GM19324 (cell line): ENCODE measurements around the gene GFER.
"Not testable (repeated sequence)": the region's sequence is repeated elsewhere in the genome, so short reads cannot be mapped to it uniquely, and the experiment has no call there.

Experiments used
- ATAC-seq: cut with Tn5 transposase; IDR thresholded peaks from one replicate; pipeline ENCODE4 v1.9.1; 2021; ENCODE audit warnings: mild to moderate bottlenecking, moderate library complexity; ENCODE audit not compliant: unreplicated experiment, low FRiP score

GFER gene

GRCh38 chr16:1953734-1954133, 30.3 kb upstream of the GFER start:
- no peak for ATAC-seq

GRCh38 chr16:1957434-1958142, 26.4 kb upstream of the GFER start:
- ATAC-seq = not testable (repeated sequence)

- ATAC-seq = not testable (repeated sequence)
Observed at GRCh38 chr16:1958143-1958491, 25.9 kb upstream of the GFER start.

GRCh38 chr16:1958715-1959268, 25.2 kb upstream of the GFER start:
- ATAC-seq = no peak

- ATAC-seq = peak; percentile 73
Observed at GRCh38 chr16:1959269-1960039, 24.5 kb upstream of the GFER start, which contains the start of gene NDUFB10. NDUFB10 (plus strand) TSS chr16:1959538; CDS start chr16:1959625, 87 bp downstream.

- ATAC-seq = no peak
Observed at GRCh38 chr16:1960665-1961630, 23.0 kb upstream of the GFER start.

- no peak for ATAC-seq
Observed at GRCh38 chr16:1961651-1962067, 22.3 kb upstream of the GFER start.

- not testable (repeated sequence) for ATAC-seq
Observed at GRCh38 chr16:1962161-1963153, 21.5 kb upstream of the GFER start.

GRCh38 chr16:1963806-1964505, 20.0 kb upstream of the GFER start:
- peak; percentile 7 for ATAC-seq

GRCh38 chr16:1964506-1965395, 19.2 kb upstream of the GFER start, which contains the start of gene RPS2:
RPS2 (minus strand) TSS chr16:1964826; CDS start chr16:1964625, 201 bp downstream.
- peak; percentile 88 for ATAC-seq

- no peak for ATAC-seq
Observed at GRCh38 chr16:1965396-1966001, 18.5 kb upstream of the GFER start.

GRCh38 chr16:1966460-1966859, 17.5 kb upstream of the GFER start, which contains the start of gene RNF151:
RNF151 (plus strand) TSS chr16:1966856; CDS start chr16:1966882, 26 bp downstream.
- ATAC-seq = no peak

- ATAC-seq = no peak
Observed at GRCh38 chr16:1968146-1968953, 15.6 kb upstream of the GFER start.

GRCh38 chr16:1971796-1972489, 12.1 kb upstream of the GFER start, which contains the start of gene TBL3:
TBL3 (plus strand) TSS chr16:1972053; CDS start chr16:1972165, 112 bp downstream.
- ATAC-seq = peak; percentile 88

GRCh38 chr16:1972490-1972877, 11.5 kb upstream of the GFER start:
- ATAC-seq = peak; percentile 6
